ENCODE data around the gene TOR1AIP2.

- TF ChIP-seq CTCF (IDR thresholded peaks at IDR 0.05; ENCODE audit: borderline replicate concordance, extremely low read depth, low read length, poor library complexity, severe bottlenecking) (no peak), EZH2 (IDR thresholded peaks at IDR 0.05; ENCODE audit: borderline replicate concordance, low read depth, low read length, severe bottlenecking) (no peak)
These were observed 64.9 kb downstream of the TOR1AIP2 start for GRCh38 chr1:179812501-179813292.
